Measurements from ENCODE around the gene RGS8.

Gene RGS8

GRCh38 chr1:182670032-182670749 lies 14.2 kb downstream of the RGS8 start:
- no peak for DNase-seq

- no peak for DNase-seq
Measured at GRCh38 chr1:182669266-182669665, 15.1 kb downstream of the RGS8 start.

GRCh38 chr1:182668521-182669054 lies 15.8 kb downstream of the RGS8 start:
- DNase-seq: no peak

GRCh38 chr1:182667848-182668505 lies 16.4 kb downstream of the RGS8 start:
- no peak for DNase-seq

GRCh38 chr1:182666706-182667105 lies 17.7 kb downstream of the RGS8 start:
- no peak for DNase-seq

- DNase-seq: no peak
Measured at GRCh38 chr1:182664296-182664695, 20.1 kb downstream of the RGS8 start.

- DNase-seq: no peak
Measured at GRCh38 chr1:182662956-182663355, 21.4 kb downstream of the RGS8 start.

- DNase-seq: no peak
Measured at GRCh38 chr1:182662121-182662890, 22.1 kb downstream of the RGS8 start.

GRCh38 chr1:182658055-182658454 lies 26.3 kb downstream of the RGS8 start:
- no peak for DNase-seq

- DNase-seq: no peak
Measured at GRCh38 chr1:182656842-182657397, 27.5 kb downstream of the RGS8 start.

GRCh38 chr1:182653986-182654385 lies 30.4 kb downstream of the RGS8 start:
- no peak for DNase-seq

- DNase-seq: no peak
Measured at GRCh38 chr1:182652933-182653332, 31.5 kb downstream of the RGS8 start.

- DNase-seq: peak in 1 of 2 experiments; percentile 39
Measured at GRCh38 chr1:182651339-182651724, 33.1 kb downstream of the RGS8 start.

GRCh38 chr1:182650678-182651338 lies 33.6 kb downstream of the RGS8 start:
- DNase-seq: no peak

- DNase-seq: no peak
Measured at GRCh38 chr1:182649041-182649440, 35.3 kb downstream of the RGS8 start.

- no peak for DNase-seq
Measured at GRCh38 chr1:182646739-182647138, 37.6 kb downstream of the RGS8 start.

- DNase-seq: no peak
Measured at GRCh38 chr1:182644886-182645285, 39.5 kb downstream of the RGS8 start.

- DNase-seq: no peak
Measured at GRCh38 chr1:182643699-182644098, 40.7 kb downstream of the RGS8 start.

GRCh38 chr1:182642461-182642860 lies 41.9 kb downstream of the RGS8 start:
- no peak for DNase-seq

- DNase-seq: no peak
Measured at GRCh38 chr1:182641561-182641960, 42.8 kb downstream of the RGS8 start.

- no peak for DNase-seq
Measured at GRCh38 chr1:182639330-182639729, 45.1 kb downstream of the RGS8 start.

GRCh38 chr1:182637769-182638168 lies 46.6 kb downstream of the RGS8 start:
- DNase-seq: no peak

- DNase-seq: no peak
Measured at GRCh38 chr1:182635871-182636270, 48.5 kb downstream of the RGS8 start.

Data from NCI-H446 (cell line).